Tibial nerve (tissue), 4 donors: ENCODE measurements around the gene MRPL3. TPM values are rescaled to one million over a fixed set of nuclear protein-coding genes. Genes with fewer than 3 reads are reported as not detected.

Experiments used
- DNase-seq, 2 donors: peaks; one replicate each; pipeline ENCODE4 v3.0.0-alpha.2; 2019; ENCODE audit warnings: low spot score in 2 of 2
- H3K27ac ChIP-seq, 4 donors: fragments of 200-600 bp; sonication (generic) in 3 of 4; one replicate each; pipeline ENCODE4 v1.5.1; 2017 to 2019; ENCODE audit warnings: mild to moderate bottlenecking in 1 of 4
- H3K27me3 ChIP-seq, 2 donors: fragments of 200-600 bp; sonication (generic) in 1 of 2; one replicate each; pipeline versions ENCODE4 v1.5.1 to v1.6.0; 2017 to 2019
- H3K36me3 ChIP-seq, 3 donors: fragments of 200-600 bp; sonication (generic); one replicate each; pipeline ENCODE4 v1.5.1; 2018 to 2019
- H3K4me1 ChIP-seq, 4 donors: fragments of 200-600 bp; sonication (generic) in 3 of 4; one replicate each; pipeline ENCODE4 v1.5.1; 2017 to 2019
- H3K4me3 ChIP-seq, 4 donors: fragments of 200-600 bp; sonication (generic) in 3 of 4; one replicate each; pipeline ENCODE4 v1.5.1; 2017 to 2019; ENCODE audit warnings: mild to moderate bottlenecking in 1 of 4, moderate library complexity in 1 of 4
- H3K9me3 ChIP-seq, 4 donors: fragments of 200-600 bp; sonication (generic) in 3 of 4; one replicate each; pipeline ENCODE4 v1.5.1; 2017 to 2019
- EP300 ChIP-seq, 2 donors: sonication (generic); formaldehyde crosslinking; IDR thresholded peaks; one replicate each; pipeline ENCODE4 v1.6.1; 2017; ENCODE audit warnings: antibody characterized with exemption in 2 of 2, mild to moderate bottlenecking in 1 of 2
- POLR2A ChIP-seq, 2 donors: fragments of 450-650 bp; IDR thresholded peaks; one replicate each; pipeline ENCODE4 v1.6.1; 2017; ENCODE audit warnings: antibody characterized with exemption in 2 of 2, mild to moderate bottlenecking in 2 of 2, moderate library complexity in 2 of 2
- WGBS, 2 donors: methylation state at CpG; one replicate each; pipeline ENCODE4 v1.1.5; 2018; 5-methylcytosine and 5-hydroxymethylcytosine counted together
- total RNA-seq, 4 donors: library from RNA; depleted of rRNA; stranded (reverse); fragments of >200 nt; gene quantifications; one replicate each; pipeline ENCODE4 v1.1.0, GENCODE V29; 2016
- TF ChIP-seq, protein P1 (sequence below), 5 experiments: fragments of 200-600 bp in 3 of 5; fragments of 450-650 bp in 2 of 5; sonication (generic) in 3 of 5; IDR thresholded peaks; one replicate each; pipeline ENCODE4 v1.5.1; 2016 to 2019; ENCODE audit warnings: antibody characterized with exemption in 5 of 5, mild to moderate bottlenecking in 3 of 5, moderate library complexity in 2 of 5

Gene MRPL3
- total RNA-seq, 4 donors from 2014 or later: 56.5 to 95.4 (median 68.8) TPM

DNA sequence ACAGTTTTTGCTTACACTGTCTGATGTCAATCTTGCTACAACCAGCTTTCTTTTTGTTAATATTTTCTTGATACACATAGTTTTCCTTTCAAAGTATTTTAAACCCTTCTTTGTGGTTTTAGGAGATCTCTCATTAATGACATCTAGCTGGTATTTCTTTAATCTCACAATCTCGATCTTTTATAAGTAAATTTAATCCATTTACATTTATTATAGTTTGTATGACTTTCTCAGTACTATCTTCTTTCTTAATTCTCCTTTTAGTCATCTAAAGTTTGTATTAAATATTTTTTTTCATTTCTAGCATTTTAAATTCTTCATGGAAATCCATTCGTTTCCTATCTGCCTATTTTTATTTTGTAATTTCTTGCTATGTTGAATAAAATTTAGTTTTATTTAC, 55.4 kb downstream of the MRPL3 start:
- Histone ChIP-seq H3K4me3 (no peak overlapping the region), H3K9me3 (peaks cover 0 to 20% (median 0%) of the 10 kb centered on the region in 4 donors), H3K27ac (no peak overlapping the region), H3K27me3 (no peaks in the 10 kb centered on the region), H3K36me3 (no peaks in the 10 kb centered on the region), H3K4me1 (no peaks in the 10 kb centered on the region)
- WGBS, 2 donors: 97 to 98% methylated on average over 2 of the region's 2 CpGs
- TF ChIP-seq, protein P1, sequence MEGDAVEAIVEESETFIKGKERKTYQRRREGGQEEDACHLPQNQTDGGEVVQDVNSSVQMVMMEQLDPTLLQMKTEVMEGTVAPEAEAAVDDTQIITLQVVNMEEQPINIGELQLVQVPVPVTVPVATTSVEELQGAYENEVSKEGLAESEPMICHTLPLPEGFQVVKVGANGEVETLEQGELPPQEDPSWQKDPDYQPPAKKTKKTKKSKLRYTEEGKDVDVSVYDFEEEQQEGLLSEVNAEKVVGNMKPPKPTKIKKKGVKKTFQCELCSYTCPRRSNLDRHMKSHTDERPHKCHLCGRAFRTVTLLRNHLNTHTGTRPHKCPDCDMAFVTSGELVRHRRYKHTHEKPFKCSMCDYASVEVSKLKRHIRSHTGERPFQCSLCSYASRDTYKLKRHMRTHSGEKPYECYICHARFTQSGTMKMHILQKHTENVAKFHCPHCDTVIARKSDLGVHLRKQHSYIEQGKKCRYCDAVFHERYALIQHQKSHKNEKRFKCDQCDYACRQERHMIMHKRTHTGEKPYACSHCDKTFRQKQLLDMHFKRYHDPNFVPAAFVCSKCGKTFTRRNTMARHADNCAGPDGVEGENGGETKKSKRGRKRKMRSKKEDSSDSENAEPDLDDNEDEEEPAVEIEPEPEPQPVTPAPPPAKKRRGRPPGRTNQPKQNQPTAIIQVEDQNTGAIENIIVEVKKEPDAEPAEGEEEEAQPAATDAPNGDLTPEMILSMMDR (IDR thresholded peaks at IDR 0.05): no peak
- TF ChIP-seq EP300 (IDR thresholded peaks at IDR 0.05) (no peak), POLR2A (IDR thresholded peaks at IDR 0.05) (no peak)
- no peak for DNase-seq

DNA sequence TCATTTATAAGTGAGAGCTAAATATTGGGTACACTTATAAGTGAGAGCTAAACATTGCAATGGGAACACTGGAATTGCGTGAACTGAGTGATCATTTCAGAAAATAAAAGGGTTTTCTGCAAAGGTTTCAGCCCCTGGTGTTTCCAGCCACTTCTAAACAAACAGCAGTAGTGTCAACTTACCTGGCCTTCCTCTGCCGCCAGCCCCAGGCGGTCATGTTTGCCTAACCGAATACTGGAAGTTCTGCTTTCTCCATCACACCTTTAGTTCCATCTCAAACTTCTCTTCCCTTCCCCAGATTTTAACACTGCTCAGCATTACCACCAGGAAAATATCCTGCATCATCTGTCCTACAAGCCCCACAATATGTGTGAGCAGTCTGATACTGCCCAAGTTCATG, 58.6 kb downstream of the MRPL3 start:
- whole genome bisulfite sequencing, 2 donors: 94 to 95% methylated on average over 4 of the region's 4 CpGs
- Histone ChIP-seq H3K27me3 (no peaks in the 10 kb centered on the region), H3K4me1 (no peaks in the 10 kb centered on the region), H3K36me3 (no peaks in the 10 kb centered on the region), H3K4me3 (no peak overlapping the region), H3K9me3 (peaks cover 0 to 20% (median 0%) of the 10 kb centered on the region in 4 donors), H3K27ac (no peak overlapping the region)
- DNase-seq: no peak
- TF ChIP-seq, protein P1 (IDR thresholded peaks at IDR 0.05): no peak
- TF ChIP-seq EP300 (IDR thresholded peaks at IDR 0.05) (no peak), POLR2A (IDR thresholded peaks at IDR 0.05) (no peak)

DNA sequence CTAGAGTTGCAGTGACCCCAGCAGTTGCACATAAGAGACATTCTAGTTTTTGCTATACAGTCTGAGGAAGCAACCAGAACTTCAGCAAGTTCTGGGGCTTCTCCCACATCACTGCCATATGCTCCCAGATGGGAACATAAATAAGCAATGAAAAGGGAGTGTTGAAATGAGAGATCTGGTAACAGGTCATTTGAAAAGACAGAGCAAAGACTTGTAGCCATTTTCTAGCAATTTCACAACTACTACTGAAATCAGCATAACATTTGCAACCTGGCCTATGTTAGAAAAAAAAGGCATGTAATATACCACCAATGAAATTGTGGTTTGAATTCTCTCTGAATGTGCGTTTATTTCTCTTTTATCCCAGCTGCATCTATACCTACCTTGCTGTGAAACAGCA, 63.7 kb downstream of the MRPL3 start:
- Histone ChIP-seq H3K27me3 (no peaks in the 10 kb centered on the region), H3K4me3 (no peak overlapping the region), H3K27ac (no peak overlapping the region), H3K36me3 (no peaks in the 10 kb centered on the region), H3K9me3 (no peaks in the 10 kb centered on the region), H3K4me1 (no peaks in the 10 kb centered on the region)
- no peak for DNase-seq
- TF ChIP-seq POLR2A (IDR thresholded peaks at IDR 0.05) (no peak), EP300 (IDR thresholded peaks at IDR 0.05) (no peak)
- TF ChIP-seq, protein P1 (IDR thresholded peaks at IDR 0.05): no peak
- WGBS, 2 donors: 80 to 85% methylated on average over 1 of the region's 1 CpG

DNA sequence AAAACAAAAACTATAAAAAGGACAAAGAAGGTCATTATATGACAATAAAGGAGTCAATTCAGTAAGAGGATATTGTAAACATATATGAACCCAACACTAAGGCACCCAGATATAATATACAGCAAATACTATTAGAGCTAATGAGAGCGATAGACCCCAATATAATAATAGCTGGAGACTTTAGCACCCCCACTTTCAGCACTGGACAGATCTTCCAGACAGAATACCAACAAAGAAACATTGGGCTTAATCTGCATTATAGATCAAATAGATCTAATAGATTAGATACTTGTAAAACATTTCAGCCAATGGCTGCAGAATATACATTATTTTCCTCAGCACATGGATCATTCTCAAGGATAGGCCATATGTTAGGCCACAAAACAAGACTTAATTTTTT, 67.8 kb downstream of the MRPL3 start:
- H3K27me3 ChIP-seq: no peaks in the 10 kb centered on the region
- WGBS, 2 donors: 87 to 97% methylated on average over 1 of the region's 1 CpG
- H3K36me3 ChIP-seq: no peaks in the 10 kb centered on the region
- no peak for DNase-seq
- H3K4me3 ChIP-seq: no peak overlapping the region
- no peaks in the 10 kb centered on the region for H3K4me1 ChIP-seq
- H3K9me3 ChIP-seq: no peaks in the 10 kb centered on the region
- no peak overlapping the region for H3K27ac ChIP-seq
- TF ChIP-seq EP300 (IDR thresholded peaks at IDR 0.05) (no peak), POLR2A (IDR thresholded peaks at IDR 0.05) (no peak)
- TF ChIP-seq, protein P1 (IDR thresholded peaks at IDR 0.05): no peak

DNA sequence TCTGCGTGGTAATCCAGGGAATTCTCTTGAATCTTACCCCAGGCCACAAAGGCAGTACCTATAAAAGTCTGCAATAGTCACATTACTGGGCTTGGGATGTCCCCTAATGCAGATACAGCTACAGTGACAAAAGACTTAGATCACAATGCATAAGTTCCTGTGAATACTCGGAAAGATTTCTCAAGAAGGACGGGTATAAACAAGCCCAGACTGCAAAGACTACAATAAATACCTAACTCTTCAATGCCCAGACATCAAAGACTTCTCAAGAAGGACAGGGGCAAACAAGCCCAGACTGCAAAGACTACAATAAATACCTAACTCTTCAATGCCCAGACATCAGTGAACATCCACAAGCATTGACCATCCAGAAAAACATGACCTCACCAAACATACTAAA, 70.3 kb downstream of the MRPL3 start:
- H3K9me3 ChIP-seq: no peaks in the 10 kb centered on the region
- TF ChIP-seq, protein P1 (IDR thresholded peaks at IDR 0.05): no peak
- no peak for TF ChIP-seq POLR2A (IDR thresholded peaks at IDR 0.05)
- no peak for TF ChIP-seq EP300 (IDR thresholded peaks at IDR 0.05)
- H3K4me3 ChIP-seq: no peak overlapping the region
- H3K4me1 ChIP-seq: no peaks in the 10 kb centered on the region
- no peaks in the 10 kb centered on the region for H3K36me3 ChIP-seq
- no peak for DNase-seq
- WGBS, 2 donors: 57 to 63% methylated on average over 3 of the region's 3 CpGs
- no peak overlapping the region for H3K27ac ChIP-seq
- no peaks in the 10 kb centered on the region for H3K27me3 ChIP-seq
